HG03571 (cell line): Measurements from ENCODE around the gene MAP2K5.

ENCODE experiments used
- ATAC-seq: cut with Tn5 transposase; IDR thresholded peaks from one replicate; pipeline ENCODE4 v1.9.1; 2021; ENCODE audit not compliant: unreplicated experiment

Gene MAP2K5

GRCh38 chr15:67521029-67521782, 21.3 kb upstream of the MAP2K5 start, which contains the start of gene C15orf61:
Gene C15orf61 (plus strand): TSS chr15:67521131. CDS start chr15:67521249, 118 bp downstream.
- peak; percentile 73 for ATAC-seq

- no peak for ATAC-seq
These were observed 20.5 kb upstream of the MAP2K5 start for GRCh38 chr15:67521783-67522568.

- no peak for ATAC-seq
These were observed 19.2 kb upstream of the MAP2K5 start for GRCh38 chr15:67523330-67523729.

DNA sequence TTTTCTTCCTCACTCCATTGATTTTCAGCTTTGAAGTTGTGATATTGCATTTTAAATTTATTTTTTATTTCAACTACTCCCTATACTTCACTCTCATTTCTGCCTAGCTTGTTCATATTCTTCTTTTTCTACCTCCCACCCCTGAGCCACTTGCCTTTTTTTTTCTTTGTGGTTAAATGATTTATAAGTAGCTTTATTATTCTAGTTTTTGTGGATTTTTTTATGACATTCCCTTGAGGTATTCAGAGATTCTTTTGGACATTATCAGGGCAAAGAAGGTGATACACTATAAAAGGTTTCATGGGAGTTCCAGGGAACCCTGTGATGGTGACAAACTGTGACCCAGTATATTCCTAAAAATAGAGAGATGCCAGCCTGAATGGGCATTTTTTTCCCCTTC, 18.3 kb upstream of the MAP2K5 start:
- no peak for ATAC-seq

- no peak for ATAC-seq
These were observed 14.0 kb upstream of the MAP2K5 start for GRCh38 chr15:67528513-67528912.

DNA sequence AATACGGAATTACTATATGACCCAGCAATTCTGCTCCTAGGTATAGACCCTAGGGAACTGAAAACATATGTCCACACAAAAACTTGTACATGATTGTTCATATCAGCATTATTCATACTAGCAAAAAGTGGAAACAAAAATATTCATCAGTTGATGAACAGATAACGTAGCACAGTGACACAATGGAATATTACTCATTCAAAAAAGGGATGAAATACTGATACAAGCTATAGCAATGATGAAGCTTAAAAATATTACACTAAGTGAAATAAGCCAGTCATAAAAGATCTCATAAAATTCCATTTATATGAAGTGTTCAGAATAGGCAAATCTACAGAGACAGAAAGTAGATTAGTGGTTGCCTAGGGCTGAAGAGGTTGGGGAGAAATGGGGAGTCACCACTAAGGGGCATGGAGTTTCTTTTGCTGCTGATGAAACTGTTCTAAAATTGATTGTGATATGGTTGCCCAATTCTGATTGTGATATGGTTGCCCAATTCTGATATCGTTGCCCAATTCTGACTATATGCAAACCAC, 11.1 kb upstream of the MAP2K5 start:
- ATAC-seq = no peak

DNA sequence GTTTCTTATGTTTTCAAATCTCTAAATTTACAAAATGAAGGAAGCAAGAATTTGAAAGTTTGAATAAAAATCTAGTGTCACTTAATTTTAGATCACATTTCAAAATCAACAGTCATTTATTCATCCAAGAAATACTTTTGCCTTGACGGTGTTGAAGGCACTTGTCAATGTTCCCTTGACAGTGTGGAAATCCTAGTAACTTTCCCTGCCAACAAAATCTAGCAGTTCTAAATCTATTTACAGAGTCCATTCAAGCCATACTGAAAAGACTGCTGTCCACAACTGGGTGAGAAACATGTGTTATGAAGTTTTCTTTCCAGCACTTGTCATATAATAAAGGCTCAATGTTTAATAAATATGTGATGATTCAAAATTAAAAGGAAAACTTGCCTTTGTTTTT, 8.6 kb upstream of the MAP2K5 start:
- no peak for ATAC-seq

DNA sequence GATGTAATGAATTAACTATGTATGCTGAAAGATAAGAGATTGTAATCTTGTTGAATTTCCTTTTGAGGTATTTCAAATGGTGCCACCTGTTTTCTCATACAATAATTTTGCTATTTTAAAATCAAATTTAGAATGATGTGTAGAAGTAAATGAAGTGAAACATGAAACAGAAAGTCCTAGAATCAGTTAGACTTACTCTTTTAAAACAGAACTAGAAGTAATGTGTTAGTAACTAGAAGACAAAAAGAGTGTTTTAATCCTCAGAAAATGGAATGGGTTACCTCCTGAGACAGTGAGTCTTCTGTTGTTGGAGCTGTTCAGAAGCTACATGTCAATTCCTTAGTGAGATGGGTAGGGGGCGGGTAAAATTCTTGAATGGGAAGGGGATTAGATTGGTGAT, 8.1 kb upstream of the MAP2K5 start:
- ATAC-seq = no peak

DNA sequence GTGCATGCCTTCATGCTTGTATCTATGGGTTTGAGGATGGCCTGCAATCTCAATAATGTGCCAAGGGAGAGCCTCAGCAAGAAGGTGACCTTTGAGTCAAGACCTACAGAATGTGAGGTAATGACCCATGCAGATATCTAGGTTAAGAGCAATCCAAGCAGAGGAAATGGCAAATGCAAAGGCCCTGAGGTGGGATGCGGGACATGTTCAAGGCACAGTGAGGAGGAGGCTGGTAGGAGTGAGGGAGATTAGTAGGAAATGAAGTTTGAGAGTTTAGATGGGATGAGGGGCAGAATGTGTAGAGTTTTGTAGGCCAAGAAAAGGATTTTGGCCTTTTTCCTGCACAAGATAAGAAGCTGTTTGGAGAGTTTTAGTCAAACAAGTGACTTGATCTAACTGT, 4.7 kb upstream of the MAP2K5 start:
- ATAC-seq = no peak

GRCh38 chr15:67543348-67543718, 830 bp downstream of the MAP2K5 start:
- no peak for ATAC-seq

DNA sequence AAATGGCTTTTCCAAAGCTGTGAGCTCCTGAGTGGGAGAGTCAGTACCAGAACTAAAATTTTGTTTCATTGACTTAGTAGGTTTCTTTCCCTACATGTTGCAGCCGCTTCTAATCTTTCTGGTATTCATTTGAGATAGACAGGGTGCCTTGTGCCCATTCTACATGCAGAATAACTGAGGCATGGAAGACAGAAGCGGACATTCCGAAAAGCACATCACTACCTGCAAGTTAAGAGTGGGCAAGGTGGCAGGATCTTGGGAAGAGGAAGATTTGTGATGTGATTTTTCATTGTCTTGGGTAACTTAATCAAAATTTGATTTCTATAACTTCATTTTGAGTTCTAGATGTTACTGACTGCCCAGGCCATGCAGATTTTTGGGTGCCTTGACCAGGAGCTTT, 2.0 kb downstream of the MAP2K5 start:
- ATAC-seq = no peak

- no peak for ATAC-seq
These were observed 3.4 kb downstream of the MAP2K5 start for GRCh38 chr15:67545864-67546263.

DNA sequence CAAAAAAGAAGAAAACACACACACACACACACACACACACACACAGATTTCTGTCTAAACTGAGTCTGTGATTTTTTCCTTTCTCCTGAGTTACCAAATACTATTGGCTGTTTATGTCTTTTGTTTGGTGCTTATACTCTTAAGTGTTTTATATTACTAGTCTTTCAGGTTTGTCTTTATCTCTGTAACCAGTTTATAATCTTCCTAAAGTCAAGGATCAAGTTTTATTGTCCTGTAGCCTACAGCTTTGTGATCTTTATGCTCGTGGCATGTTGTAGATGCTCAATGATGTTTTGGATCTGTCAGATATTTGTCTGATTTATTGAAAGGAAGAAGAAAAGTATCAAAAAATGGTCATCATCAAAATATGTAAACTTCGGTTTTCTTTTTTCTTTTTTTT, 4.6 kb downstream of the MAP2K5 start:
- no peak for ATAC-seq

- no peak for ATAC-seq
These were observed 5.3 kb downstream of the MAP2K5 start for GRCh38 chr15:67547836-67548235.

DNA sequence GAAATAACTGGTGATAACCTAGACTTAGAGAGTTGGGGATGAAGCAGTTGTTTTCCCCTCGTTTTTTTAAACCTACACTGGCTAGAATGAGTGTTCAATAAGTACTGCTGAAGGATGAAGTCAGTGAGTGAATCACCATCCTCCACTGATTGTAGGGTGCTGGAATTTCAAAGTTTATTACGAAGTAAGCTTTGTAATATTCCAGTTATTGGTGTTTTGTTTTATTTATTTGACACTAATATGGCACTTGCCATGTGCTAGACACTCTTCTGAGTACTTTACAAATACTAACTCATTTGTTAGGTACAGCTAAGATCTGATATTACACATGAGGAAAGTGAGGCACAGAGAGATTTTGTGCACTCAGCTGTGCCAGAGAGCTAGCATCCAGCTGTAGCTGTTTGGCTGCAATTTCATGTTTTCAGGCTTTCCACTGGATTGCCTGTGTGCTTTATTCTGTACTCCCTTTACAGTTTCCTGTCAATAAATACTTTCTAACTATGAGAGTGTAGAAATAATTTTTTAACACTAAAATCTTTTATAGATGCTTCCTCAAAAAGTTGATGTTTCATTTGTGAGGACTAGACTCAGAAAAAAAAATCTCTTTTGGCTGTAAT, 5.8 kb downstream of the MAP2K5 start:
- no peak for ATAC-seq

GRCh38 chr15:67548862-67549651, 6.6 kb downstream of the MAP2K5 start:
- no peak for ATAC-seq

DNA sequence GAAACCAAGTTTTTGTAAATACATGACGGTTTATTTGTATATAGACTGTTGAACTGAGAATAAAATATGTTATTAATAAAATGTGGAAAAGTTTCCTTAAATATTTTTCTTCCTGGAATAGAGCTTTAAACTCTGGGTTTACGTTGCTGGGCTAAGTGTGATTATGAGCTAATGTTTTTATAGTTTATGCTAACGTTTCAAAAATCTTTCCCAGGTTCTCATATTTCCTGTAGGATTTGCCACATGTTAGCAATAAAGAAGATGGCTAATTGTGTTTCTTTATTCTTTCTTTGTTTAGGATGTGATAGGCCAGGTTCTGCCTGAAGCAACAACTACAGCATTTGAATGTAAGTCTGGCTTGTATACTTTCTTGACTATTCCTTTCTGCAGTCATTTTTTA, 7.2 kb downstream of the MAP2K5 start:
- no peak for ATAC-seq

- ATAC-seq = no peak
These were observed 8.0 kb downstream of the MAP2K5 start for GRCh38 chr15:67550522-67550921.

DNA sequence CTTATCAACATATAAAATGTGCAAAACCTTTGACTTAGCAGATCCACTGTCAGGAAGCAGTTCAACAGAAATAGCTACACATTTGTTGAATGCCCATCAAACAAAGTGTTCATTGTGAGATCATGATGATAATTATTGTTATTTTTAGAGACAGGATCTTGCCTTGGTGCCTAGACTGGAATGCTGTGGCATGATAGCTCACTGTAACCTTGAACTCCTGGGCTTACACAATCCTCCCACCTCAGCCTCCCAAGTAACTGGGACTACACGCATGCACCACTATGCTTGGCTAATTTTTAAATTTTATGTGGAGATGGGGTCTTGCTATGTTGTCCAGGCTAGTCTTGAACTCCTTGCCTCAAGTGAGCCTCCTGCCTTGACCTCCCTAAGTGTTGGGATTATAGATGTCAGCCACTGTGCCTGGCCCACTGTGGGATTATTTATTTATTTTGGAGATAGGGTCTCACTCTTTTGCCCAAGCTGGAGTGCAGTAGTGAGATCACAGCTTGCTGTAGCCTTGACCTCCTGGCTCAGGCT, 8.8 kb downstream of the MAP2K5 start:
- no peak for ATAC-seq

GRCh38 chr15:67554580-67554979, 12.1 kb downstream of the MAP2K5 start:
- no peak for ATAC-seq
